GM12874 (cell line): ENCODE data around the gene PTP4A2.

ENCODE experiments used
- CTCF ChIP-seq: IDR thresholded peaks from 2 replicates; pipeline ENCODE4 v1.5.1; 2011; ENCODE audit warnings: low read depth, mild to moderate bottlenecking, control low read depth, low read length, moderate library complexity; ENCODE audit not compliant: insufficient read depth

Gene PTP4A2

GRCh38 chr1:31902510-31902860 is 35.7 kb downstream of the PTP4A2 start:
- TF ChIP-seq CTCF = no peak

GRCh38 chr1:31901838-31902509 is 36.2 kb downstream of the PTP4A2 start:
- no peak for TF ChIP-seq CTCF

GRCh38 chr1:31900790-31901189 is 37.4 kb downstream of the PTP4A2 start:
- TF ChIP-seq CTCF = no peak

- no peak for TF ChIP-seq CTCF
Measured at GRCh38 chr1:31897526-31898100, 40.6 kb downstream of the PTP4A2 start.

GRCh38 chr1:31891280-31891679 is 46.9 kb downstream of the PTP4A2 start:
- no peak for TF ChIP-seq CTCF

GRCh38 chr1:31888291-31888690 is 49.9 kb downstream of the PTP4A2 start:
- no peak for TF ChIP-seq CTCF

GRCh38 chr1:31886866-31887265 is 51.3 kb downstream of the PTP4A2 start:
- no peak for TF ChIP-seq CTCF
